Stimulated activated CD4-positive, alpha-beta T cell treated with anti-CD3 and anti-CD28 coated beads, Interleukin-1b, Interleukin-23, amount 100 ng/mL, for 4 hours (primary cell): ENCODE results near the gene GPN2.
"Not testable (repeated sequence)": the region's sequence is repeated elsewhere in the genome, so short reads cannot be mapped to it uniquely, and the experiment has no call there.

Experiments used
- DNase-seq, 2 donors: peaks; one replicate each; pipeline ENCODE4 v3.0.0-alpha.2; 2020; ENCODE audit warnings: low read depth in 2 of 2

Gene GPN2

DNA sequence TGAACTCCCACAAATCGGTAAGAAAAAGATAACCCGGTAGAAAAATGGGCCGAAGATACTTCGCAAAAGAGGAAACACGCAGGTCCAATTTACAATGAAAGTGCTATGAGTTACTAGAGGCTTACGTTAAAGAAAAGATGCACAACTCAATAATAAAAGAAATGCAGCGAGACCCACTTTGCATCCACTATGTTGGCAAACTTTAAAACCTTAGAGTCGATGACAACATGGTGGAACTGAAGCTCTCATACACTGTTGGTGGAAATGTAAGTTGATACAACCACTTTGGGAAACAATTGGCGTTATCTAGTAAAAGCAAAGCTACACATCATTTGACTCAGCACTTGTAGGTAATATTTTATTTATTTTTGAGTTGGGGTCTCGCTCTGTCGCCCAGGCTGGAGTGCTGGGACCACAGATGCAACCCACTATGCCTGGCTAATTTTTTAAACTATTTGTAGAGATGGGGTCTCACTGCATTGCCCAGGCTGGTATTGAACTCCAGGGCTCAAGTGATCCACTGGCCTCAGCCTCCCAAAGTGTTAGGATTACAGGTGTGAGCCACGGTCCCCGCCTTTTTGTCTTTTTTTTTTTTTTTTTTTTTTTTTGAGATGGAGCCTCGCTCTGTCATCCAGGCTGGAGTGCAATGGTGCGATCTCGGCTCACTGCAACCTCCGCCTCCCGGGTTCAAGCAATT lies 10.9 kb upstream of the GPN2 start:
- DNase-seq, result no peak

DNA sequence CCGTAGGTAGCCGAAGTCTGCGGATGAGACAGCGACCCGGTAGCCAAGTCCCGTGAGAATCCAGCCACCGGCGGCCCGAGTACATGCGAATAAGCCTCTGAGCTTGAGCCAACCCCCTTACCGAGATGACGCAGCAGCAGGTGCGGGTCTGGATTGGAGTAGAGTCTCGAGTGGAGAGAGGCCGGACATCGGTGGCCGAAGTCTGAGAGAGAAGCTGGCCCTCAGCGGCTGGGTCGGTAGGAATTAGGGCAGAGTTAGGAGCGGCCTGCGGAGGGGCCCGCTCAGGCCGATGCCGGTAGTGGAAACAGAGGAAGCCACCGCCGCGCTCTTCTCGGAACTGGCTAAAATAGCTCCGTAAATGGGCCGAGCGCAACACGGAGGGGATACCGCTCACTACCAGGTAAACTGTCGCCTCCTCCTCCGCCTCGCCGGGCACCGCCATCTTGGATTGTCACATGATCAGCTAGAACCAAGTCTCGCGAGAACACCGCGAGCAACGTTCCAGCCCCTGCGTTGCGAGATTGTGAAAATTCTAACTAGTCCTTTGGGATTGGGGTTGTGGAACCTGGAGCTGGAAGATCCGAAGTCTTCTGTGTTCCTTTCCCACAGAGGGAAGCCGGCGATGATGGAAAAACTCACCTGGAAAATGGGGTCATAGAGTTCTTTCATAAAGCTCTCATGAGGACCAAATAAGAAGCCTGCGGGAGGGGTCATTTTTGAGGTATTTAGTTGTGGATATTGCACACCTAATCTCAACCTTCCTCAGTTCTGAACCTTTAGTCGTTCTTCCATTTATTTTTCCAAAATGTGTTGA lies 10.1 kb upstream of the GPN2 start, which contains the start of gene GPATCH3:
TSS of gene GPATCH3 (minus strand) at position 467 of the 814 bp plus-strand sequence. CDS start at position 442, 25 bp downstream.
- DNase-seq, result peak; percentile 77 to 84

DNA sequence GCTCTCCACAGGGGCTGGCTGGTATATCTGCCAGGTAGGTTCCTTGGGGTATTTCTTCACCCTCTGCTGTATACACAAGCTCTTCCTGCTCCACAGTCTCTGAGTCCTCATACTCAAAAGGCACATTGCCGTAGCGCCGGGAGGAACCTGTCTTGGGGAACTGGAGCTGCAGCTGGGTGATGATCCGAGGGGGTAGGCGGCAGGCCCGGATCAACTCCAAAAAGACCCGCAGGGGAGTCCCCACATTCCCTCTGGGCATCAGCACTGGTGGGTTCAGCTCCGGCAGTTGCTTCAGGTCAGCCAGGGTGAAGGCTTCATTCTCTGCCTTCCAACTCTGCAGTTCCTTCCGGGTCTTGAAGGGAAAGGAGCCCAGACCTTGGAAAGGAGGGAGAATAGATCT lies 7.3 kb upstream of the GPN2 start:
- no peak for DNase-seq

DNA sequence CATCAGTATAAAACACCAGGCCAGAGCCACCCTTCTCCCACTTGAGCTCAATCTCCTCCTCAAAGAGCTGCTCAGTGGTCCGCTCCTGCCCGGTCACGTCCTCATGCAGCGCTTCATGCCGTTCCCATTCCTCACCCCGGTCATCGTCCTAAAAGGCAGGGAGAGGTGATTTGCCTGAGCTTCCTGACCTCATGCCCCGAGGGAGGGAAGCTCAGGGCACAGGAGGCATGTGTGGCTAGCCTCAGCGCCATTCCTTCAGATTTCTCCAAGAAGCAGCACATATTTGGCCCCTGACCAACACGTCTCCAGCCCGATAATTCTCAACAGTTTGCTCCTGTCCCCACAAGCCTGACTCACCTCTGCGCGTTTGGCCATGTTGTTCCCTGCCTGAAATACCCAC lies 4.2 kb upstream of the GPN2 start:
- DNase-seq, result no peak

DNA sequence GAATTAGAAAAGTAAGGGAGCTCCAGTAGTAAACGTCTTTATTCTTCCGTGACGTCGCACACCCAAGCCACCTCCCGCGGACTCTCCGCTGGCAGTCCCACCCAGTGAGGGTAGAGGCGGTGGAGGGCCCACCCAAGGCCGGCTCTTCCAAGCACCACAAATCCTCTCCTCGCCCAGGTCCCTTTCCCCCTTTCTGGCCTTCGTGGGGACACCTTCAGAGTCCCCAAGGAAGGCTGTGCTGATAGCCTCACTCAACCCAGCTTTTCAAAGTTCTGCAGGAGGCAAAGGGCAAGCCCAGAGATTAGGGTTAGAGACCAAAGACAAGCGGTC lies 349 bp upstream of the GPN2 start:
- no peak for DNase-seq

DNA sequence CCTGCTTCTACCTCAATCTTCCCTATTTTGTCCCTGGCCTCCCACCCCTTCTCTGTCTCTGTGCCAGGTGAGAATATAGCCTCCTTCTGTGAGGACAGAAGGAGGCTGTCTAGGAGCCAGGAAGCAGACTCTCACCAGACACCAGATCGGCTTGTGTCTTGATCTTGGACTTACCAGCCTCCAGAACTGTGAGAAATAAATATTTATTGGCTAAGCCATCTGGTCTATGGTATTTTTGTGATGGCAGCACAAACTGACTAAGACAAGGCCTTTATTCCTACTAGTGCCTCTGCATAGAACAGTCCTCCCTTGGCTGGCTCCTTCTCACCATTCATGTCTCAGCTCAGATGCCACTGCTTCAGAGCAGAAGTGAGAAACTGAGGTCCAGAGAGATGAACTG lies 1.9 kb downstream of the GPN2 start:
- DNase-seq, result no peak

DNA sequence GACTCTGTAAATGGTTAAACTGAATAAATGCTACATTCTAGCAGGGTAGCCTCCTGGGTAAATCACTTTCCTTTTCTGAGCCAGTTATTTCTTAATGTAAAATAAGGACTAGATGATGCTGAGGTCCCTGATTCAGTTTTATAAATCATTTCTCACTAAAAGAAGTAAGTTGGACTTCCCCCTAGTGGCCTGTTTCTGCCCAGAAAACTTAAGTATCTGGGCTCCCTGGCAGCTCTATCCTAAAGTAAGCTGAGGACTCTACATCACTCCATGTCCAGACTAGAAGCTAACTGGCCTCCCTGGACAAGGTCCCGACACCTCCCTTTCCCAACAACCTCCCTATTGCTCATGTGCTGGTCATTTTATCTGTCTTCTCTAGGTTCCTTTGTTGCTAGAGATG lies 3.0 kb downstream of the GPN2 start:
- DNase-seq, result no peak

DNA sequence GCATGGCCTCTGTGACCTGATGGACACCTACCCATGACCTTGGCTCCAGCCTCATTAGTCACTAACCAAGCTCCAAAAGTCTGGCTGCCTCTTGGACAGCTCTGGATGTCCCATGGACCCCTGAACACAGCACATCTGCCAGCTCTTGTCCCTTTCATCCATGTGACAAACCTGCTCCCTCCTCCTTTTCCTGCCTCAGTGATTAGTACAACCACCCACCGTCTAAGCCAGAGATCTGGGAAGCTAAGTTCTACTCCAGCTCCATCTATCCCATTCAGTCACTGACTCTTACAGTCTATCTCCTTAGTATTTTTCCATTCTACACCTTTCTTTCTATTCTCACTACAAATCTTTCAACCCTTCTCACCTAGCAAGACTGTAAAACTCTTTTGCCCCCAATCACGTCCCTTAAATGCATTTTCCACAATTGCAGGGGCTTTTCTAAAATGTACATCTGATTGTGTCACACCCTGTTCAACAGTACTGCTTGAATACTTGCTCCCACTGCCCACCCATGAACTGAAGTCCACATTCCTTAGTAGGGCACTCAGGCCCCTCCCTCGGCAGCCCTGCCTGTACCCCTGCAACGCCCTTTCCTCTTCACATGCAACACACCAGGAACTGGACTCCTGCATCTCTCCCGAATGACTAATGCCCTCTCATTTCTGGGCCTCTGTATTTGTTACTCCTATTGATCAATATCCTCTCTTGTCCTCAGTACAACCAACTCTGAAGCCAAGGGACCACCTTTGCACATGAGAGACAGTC lies 7.2 kb downstream of the GPN2 start:
- DNase-seq, result no peak

DNA sequence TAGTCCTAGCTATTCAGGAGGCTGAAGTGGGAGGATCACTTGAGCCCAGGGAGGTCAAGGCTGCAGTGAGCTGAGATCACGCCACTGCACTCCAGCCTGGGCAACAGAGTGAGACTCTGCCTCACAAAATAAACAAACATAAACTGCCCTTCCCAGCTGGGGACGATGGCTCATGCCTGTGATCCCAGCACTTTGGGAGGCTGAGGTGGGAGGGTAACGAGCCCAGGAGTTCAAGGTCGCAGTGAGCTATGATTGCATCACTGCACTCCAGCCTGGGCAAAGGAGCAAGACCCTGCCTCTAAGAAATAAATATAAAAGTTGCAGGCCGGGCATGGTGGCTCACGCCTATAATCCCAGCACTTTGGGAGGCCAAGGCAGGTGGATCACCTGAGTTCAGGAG lies 8.5 kb downstream of the GPN2 start:
- not testable (repeated sequence) for DNase-seq

DNA sequence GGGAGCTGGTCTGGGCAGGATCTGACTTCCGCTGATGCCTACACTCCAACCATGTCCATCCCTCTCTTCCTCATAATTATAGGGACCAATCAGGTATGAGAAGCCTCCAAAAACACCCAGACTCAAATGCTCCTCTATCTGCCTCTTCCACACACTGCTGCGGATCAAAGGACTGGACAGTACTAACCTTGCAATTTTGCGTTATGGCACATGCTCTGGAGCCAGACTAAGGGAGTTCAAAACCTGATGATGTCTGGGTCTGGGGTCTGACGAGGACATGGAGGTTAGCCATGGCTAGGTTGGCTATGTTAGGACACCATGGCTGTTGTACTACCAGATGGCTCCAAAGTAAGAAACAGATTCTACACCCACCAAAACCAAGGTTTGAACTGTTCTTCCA lies 10.3 kb downstream of the GPN2 start:
- DNase-seq, result no peak

DNA sequence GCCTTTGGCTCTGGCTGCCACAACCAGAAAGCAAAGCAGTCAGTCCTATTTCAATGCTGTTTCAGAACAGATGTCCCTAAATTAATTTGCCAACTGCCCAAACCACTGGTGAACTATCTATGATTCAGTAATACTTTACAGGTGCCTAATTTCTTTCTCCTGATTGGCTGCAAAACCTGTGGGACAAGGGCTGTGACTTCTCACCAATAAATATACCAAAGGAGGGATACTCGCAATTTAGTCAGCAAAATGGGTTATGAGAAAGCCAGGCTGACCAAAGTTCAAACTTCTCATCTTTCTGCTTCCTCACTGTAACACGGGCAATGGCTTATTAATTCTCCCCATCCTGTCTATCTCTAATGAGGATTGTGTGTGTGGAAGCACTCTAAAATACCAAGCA lies 12.8 kb downstream of the GPN2 start:
- no peak for DNase-seq

DNA sequence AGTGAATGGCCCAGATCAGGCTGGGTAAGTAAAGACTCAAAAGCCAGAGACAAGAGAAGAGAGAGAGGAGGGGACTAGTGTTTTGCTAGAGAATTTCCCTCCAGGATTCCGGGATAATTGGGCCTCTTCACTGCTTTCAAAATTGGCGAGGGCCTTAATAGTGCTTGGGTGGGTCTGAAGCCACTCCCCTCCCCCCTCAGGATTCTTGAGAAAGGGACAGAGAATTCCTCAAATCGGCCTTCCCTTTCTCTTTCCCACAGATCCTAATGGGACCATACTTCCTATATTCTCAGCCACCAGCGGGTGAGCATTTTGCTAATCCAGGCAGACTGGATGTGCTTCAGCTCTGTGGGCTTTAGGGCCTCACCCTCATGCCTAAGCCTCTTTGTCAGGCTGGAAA lies 15.2 kb downstream of the GPN2 start:
- DNase-seq, result no peak

DNA sequence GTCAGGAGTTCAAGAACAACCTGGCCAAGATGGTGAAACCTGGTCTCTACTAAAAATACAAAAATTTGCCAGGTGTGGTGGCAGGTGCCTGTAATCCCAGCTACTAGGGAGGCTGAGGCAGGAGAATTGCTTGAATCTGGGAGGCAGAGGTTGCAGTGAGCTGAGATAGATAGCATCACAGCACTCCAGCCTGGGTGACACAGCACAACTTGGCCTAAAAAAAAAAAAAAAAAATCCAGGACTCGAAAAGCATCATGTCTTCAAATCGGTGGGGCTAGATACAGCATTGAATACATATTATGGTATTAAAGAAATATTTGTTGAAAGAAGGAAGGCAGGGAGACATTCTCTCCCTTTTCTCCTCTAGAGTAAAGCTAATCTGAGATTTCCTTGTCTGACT lies 17.0 kb downstream of the GPN2 start:
- DNase-seq, result not testable (repeated sequence)

DNA sequence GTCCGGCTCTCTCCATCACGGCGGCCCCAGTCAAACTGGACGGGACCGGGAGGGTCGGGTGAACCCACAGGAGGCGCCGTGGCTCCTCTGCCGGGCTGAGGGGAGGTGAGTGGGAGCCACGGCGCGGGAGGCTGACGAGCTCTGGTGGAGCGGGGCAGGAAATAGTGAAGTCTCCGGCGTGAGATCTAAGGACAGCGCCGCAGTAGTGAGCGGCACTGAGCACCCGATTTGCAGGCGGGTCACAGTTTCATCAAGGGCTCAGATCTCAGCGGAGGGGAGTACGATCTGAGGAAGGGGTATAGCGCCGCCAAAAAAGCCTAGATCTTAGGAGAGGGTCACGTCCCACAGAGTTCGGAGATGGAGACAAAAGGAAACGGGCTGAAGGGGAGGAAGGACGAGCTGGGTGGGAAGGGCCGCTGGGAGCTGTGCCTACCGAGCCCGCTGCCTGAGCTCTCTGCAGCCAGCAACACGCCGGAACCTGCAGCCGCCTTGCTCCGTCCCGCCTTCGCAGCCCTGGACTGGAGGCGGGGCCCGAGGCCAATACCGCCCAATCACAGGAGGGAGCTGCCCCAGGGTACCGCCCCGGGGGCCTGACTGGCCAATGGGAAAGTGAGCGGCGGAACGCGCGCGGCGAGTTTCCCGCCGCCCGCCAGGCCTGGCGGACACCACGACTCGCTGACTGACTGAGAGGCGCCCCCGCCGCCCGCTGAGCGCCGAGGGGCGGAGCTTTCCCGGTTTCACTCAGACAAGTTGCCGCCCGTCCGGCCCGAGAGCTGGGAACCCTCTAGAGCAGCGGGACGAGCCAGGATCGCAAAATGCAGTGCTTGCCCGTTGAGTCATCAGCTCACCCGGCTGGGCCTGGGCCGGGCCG lies 25.2 kb downstream of the GPN2 start:
- DNase-seq, result peak; percentile 85 to 90

DNA sequence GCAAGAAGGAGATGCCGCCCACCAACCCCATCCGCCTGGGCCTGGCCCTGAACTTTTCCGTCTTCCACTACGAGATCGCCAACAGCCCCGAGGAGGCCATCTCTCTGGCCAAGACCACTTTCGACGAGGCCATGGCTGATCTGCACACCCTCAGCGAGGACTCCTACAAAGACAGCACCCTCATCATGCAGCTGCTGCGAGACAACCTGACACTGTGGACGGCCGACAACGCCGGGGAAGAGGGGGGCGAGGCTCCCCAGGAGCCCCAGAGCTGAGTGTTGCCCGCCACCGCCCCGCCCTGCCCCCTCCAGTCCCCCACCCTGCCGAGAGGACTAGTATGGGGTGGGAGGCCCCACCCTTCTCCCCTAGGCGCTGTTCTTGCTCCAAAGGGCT lies 26.4 kb downstream of the GPN2 start:
- DNase-seq, result no peak

DNA sequence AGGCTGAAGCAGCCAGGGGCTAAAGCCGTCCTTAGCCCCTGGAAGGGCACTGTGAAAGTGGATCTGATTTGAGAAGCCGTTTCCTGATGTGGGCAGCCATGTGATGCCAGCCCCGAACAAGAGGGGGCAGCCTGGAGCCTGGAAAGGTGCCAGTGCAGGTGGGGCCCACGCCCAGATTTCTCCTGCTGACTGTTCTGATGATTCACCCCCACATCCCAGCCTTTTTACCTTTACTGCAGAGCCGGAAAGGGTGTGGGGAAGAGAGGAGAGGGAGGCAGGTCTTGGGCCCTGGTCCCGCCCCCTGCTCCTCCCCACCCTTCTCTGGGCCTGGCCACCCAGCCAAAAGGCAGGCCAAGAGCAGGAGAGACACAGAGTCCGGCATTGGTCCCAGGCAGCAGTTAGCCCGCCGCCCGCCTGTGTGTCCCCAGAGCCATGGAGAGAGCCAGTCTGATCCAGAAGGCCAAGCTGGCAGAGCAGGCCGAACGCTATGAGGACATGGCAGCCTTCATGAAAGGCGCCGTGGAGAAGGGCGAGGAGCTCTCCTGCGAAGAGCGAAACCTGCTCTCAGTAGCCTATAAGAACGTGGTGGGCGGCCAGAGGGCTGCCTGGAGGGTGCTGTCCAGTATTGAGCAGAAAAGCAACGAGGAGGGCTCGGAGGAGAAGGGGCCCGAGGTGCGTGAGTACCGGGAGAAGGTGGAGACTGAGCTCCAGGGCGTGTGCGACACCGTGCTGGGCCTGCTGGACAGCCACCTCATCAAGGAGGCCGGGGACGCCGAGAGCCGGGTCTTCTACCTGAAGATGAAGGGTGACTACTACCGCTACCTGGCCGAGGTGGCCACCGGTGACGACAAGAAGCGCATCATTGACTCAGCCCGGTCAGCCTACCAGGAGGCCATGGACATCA lies 27.1 kb downstream of the GPN2 start, which contains the start of gene SFN:
TSS of gene SFN (plus strand) at position 369 of the 904 bp plus-strand sequence. CDS start at position 433, 64 bp downstream.
- DNase-seq, result peak; percentile 28 to 35

DNA sequence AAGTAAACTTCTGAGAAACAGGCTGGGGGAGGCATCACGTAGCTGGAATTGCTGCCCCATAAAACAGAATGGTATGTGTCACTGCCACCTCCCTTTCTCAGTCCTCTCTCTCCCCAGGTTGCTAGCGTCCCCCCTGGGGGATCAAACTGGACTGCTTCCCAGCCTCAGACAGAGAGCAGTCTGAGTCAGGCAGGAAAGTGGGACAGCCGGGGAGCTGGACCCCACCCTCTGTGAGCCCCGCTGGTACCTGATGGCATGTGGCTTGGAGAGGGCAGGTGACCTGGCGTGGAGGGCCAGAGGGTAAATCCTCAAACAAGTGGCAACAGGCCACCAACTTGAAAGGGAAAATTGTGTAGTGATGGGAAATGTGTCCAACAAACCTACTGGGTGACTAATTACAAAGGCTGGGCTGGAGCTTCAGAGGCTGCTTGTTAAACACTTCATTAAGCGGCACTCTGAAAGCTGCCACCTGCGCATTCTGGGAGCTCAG lies 28.1 kb downstream of the GPN2 start:
- no peak for DNase-seq

DNA sequence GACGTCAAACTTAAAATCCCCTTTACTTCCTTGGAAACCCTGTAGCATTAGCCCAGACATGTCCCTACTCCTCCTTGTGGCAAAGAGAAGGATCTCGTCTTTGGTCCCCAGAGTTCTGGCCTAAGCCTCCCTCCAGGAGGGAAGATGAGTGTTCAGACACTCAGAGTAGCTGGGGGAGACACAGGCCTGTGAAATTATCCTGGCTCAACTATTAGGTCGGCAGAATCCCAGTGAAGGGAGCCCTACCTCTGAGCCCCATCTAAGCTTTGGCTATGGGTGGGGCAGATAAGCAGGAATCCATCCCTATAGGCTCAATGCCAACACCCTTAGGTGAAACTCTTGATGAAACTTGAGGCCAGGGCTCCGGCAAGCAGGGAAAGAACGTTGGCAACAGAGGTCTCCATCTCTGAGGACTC lies 28.8 kb downstream of the GPN2 start:
- DNase-seq, result no peak

DNA sequence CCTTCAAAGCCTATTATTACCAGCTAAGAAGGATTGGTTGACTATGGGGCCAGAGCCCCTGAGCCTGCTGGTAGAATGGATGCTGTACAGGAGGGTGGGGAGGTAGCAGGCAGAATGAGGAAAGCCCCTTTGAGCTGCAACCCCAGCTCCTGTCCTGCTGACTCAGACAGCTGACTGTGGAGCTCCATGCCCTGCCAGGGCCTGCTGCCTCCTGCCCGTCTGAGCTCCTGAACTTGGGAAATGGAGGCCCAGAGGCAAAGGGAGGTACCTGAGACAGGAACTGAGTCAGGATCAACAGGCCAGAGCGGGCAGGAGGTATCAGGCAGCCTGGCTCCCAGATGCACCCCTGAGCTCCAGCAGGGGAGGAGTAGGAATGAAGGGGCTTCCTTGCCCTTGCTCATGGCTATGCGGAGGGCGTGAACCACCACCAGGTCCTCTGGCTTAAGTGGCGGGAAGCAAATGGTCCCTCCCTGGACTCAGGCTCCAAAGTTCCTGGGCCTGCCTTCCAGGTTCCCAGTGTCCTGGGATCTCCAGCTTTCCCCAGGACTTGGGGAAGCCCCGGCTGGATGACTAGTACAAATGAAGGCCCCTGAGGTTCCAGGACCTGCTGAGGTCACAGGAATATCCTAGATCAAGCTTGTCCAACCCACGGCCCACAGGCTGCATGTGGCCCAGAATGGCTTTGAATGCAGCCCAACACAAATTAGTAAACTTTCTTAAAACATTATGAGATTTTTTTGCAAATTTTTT lies 31.0 kb downstream of the GPN2 start:
- no peak for DNase-seq

DNA sequence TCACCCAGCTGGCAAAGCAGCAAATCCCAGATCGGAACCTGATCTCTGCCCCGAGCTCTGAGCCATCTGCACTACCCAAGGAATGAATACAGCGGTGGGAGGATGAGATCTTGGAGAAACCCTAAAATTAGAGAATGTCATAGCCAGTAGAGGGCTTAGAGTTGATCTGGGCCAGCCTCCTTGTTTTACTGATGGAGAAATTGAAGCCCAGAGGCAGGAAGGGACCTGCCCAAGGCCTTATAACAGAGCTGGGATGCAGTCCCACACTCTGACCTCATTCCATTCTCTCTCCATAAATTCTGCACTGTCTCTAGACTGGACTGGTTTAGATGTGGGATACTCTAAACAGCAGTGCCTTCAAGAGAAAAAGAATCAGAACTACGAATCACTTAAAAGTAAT lies 31.9 kb downstream of the GPN2 start:
- no peak for DNase-seq
